ENCODE measurements around the gene SPSB2.

GRCh38 chr12:6831450-6831995 is 41.6 kb downstream of the SPSB2 start:
- TF ChIP-seq GATA2 (IDR thresholded peaks at IDR 0.05; ENCODE audit: low read depth, low read length) (no peak), GATA3 (IDR thresholded peaks at IDR 0.05; ENCODE audit: low read depth, low read length) (no peak)
